Stimulated activated CD4-positive, alpha-beta T cell treated with anti-CD3 and anti-CD28 coated beads, Interleukin-4, amount 100 ng/mL, for 1 hour (primary cell): ENCODE data around the gene CCSER2.
"Not testable (repeated sequence)": the region's sequence is repeated elsewhere in the genome, so short reads cannot be mapped to it uniquely, and the experiment has no call there.

Source experiments
- DNase-seq: peaks from one replicate; pipeline ENCODE4 v3.0.0-alpha.2; 2020

CCSER2 gene

GRCh38 chr10:84456126-84456525, 127.7 kb downstream of the CCSER2 start:
- no peak for DNase-seq

GRCh38 chr10:84460520-84460919, 132.1 kb downstream of the CCSER2 start:
- no peak for DNase-seq

- no peak for DNase-seq
Measured at GRCh38 chr10:84469470-84469869, 141.1 kb downstream of the CCSER2 start.

GRCh38 chr10:84473136-84473535, 144.7 kb downstream of the CCSER2 start:
- no peak for DNase-seq

GRCh38 chr10:84477398-84478128, 149.2 kb downstream of the CCSER2 start:
- DNase-seq: no peak

GRCh38 chr10:84478151-84478550, 149.8 kb downstream of the CCSER2 start:
- no peak for DNase-seq

- DNase-seq: no peak
Measured at GRCh38 chr10:84478679-84479078, 150.3 kb downstream of the CCSER2 start.

GRCh38 chr10:84484541-84484940, 156.2 kb downstream of the CCSER2 start:
- DNase-seq: no peak

GRCh38 chr10:84493361-84493760, 165.0 kb downstream of the CCSER2 start:
- DNase-seq: no peak

- DNase-seq: no peak
Measured at GRCh38 chr10:84493951-84494848, 165.8 kb downstream of the CCSER2 start.

GRCh38 chr10:84494849-84495180, 166.4 kb downstream of the CCSER2 start:
- no peak for DNase-seq

GRCh38 chr10:84497978-84498377, 169.6 kb downstream of the CCSER2 start:
- no peak for DNase-seq

- DNase-seq: not testable (repeated sequence)
Measured at GRCh38 chr10:84499039-84499438, 170.7 kb downstream of the CCSER2 start.

- no peak for DNase-seq
Measured at GRCh38 chr10:84499846-84500245, 171.5 kb downstream of the CCSER2 start.

- DNase-seq: no peak
Measured at GRCh38 chr10:84510121-84510520, 181.7 kb downstream of the CCSER2 start.

- DNase-seq: no peak
Measured at GRCh38 chr10:84511106-84511505, 182.7 kb downstream of the CCSER2 start.

- DNase-seq: no peak
Measured at GRCh38 chr10:84511709-84512285, 183.4 kb downstream of the CCSER2 start.

- DNase-seq: no peak
Measured at GRCh38 chr10:84517554-84517953, 189.2 kb downstream of the CCSER2 start.

- no peak for DNase-seq
Measured at GRCh38 chr10:84519235-84519634, 190.8 kb downstream of the CCSER2 start.

- no peak for DNase-seq
Measured at GRCh38 chr10:84521013-84521412, 192.6 kb downstream of the CCSER2 start.

- no peak for DNase-seq
Measured at GRCh38 chr10:84521468-84521867, 193.1 kb downstream of the CCSER2 start.

GRCh38 chr10:84522612-84523462, 194.4 kb downstream of the CCSER2 start:
- DNase-seq: no peak

GRCh38 chr10:84523526-84523925, 195.1 kb downstream of the CCSER2 start:
- DNase-seq: no peak
